Subcutaneous abdominal adipose tissue (tissue), 5 donors: ENCODE measurements around the gene PHKA2.

Experiments
- H3K27ac ChIP-seq: one replicate; pipeline ENCODE4 v1.7.0; 2013; ENCODE audit warnings: low read depth, mild to moderate bottlenecking, inconsistent platforms, low read length, moderate library complexity
- H3K27me3 ChIP-seq, 5 donors: one replicate each; pipeline ENCODE4 v1.7.0; 2013; ENCODE audit warnings: low read length in 5 of 5, inconsistent platforms in 1 of 5; ENCODE audit not compliant: control insufficient read depth in 5 of 5, insufficient read depth in 4 of 5
- H3K36me3 ChIP-seq, 5 donors: one replicate each; pipeline ENCODE4 v1.7.0; 2013; ENCODE audit warnings: low read length in 5 of 5; ENCODE audit not compliant: control insufficient read depth in 5 of 5, insufficient read depth in 5 of 5
- H3K4me1 ChIP-seq, 5 donors: one replicate each; pipeline ENCODE4 v1.7.0; 2013; ENCODE audit warnings: low read length in 5 of 5, mild to moderate bottlenecking in 3 of 5, moderate library complexity in 1 of 5; ENCODE audit not compliant: control insufficient read depth in 5 of 5, insufficient read depth in 5 of 5
- H3K4me3 ChIP-seq, 5 donors: one replicate each; pipeline ENCODE4 v1.7.0; 2013; ENCODE audit warnings: low read length in 5 of 5, low read depth in 1 of 5
- H3K9ac ChIP-seq, 5 donors: one replicate each; pipeline ENCODE4 v1.7.0; 2013; ENCODE audit warnings: low read length in 5 of 5, mild to moderate bottlenecking in 4 of 5, moderate library complexity in 3 of 5
- H3K9me3 ChIP-seq, 5 donors: one replicate each; pipeline ENCODE4 v1.7.0; 2013; ENCODE audit warnings: low read length in 5 of 5; ENCODE audit not compliant: control insufficient read depth in 5 of 5
- donor health status: healthy.
- donor health status: healthy.
- donor health status: healthy.
- donor health status: healthy.
- donor health status: healthy.

Gene PHKA2

DNA sequence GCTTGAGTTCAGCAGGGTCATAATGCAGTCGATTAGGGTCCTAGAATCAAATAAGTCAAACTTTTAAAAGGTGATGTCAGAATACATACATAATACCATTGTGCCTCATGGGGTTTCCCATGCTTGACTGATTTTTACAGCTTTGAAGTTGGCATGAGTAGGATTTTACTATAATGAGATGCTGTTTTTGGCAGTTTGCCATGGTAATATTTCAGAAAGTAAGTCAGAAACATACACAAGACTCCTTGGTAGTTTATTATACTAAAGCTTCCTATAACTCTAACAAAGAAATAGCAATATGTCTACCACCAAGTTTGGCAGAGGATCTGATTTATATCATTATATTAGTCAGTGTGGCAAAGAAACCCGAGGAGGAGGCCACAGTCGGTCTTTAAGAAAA lies 45.2 kb downstream of the PHKA2 start:
- Histone ChIP-seq H3K9me3 (no peaks in the 10 kb centered on the region), H3K27ac (no peak overlapping the region), H3K4me1 (no peaks in the 10 kb centered on the region), H3K27me3 (peaks cover 0 to 9% (median 3%) of the 10 kb centered on the region in 5 donors), H3K36me3 (peaks cover 2 to 59% (median 28%) of the 10 kb centered on the region in 5 donors), H3K4me3 (no peak overlapping the region), H3K9ac (no peak overlapping the region)

DNA sequence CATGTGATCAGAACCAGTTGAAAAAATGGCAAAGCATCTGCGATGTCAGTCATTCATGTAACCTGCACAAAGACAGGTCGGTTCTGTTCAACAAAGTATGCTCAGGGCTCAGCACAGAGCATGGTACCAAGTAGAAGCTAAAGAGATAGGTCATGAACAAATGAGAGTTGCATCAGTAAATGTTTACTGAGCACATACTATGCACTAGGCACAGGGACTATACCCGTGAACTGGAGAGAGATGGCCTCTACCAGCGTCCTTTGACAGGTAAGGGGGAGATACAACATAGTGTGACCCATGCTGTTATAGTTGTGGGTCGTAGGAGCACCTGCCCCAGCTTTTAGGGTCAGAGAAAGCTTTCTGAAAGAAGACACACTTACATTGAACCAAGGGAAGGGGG lies 46.7 kb downstream of the PHKA2 start:
- Histone ChIP-seq H3K9me3 (no peaks in the 10 kb centered on the region), H3K9ac (no peak overlapping the region)

DNA sequence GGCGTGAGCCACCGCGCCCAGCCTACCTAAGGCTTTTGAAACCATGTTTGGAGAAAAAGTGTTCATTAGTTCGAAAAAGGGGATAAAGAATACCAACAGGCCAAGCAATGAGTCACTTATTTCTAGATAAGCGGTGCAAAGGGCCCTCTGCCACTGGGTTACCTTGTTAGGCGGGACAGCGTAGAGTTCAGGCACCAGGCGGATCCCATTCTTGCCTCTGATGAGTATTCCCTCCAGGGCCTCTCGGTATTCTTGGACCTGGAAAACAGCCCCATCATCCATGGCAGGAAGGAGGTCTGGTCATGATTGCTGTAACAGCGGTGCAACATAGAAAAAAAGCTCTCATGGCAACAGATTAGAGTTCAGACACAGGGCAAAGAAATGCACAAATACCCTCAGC lies 48.0 kb downstream of the PHKA2 start:
- no peak overlapping the region for H3K9ac ChIP-seq
- peaks cover 2 to 60% (median 22%) of the 10 kb centered on the region in 5 donors for H3K36me3 ChIP-seq
- no peaks in the 10 kb centered on the region for H3K4me1 ChIP-seq
- H3K27me3 ChIP-seq: peaks cover 0 to 13% (median 4%) of the 10 kb centered on the region in 5 donors
- H3K4me3 ChIP-seq: no peak overlapping the region
- H3K9me3 ChIP-seq: no peaks in the 10 kb centered on the region
- H3K27ac ChIP-seq: no peak overlapping the region

More for the DNA sequence above, 46.7 kb downstream of the PHKA2 start:
- Histone ChIP-seq H3K4me1 (no peaks in the 10 kb centered on the region), H3K27me3 (peaks cover 0 to 13% (median 3%) of the 10 kb centered on the region in 5 donors), H3K4me3 (no peak overlapping the region), H3K36me3 (peaks cover 2 to 63% (median 24%) of the 10 kb centered on the region in 5 donors), H3K27ac (no peak overlapping the region)

DNA sequence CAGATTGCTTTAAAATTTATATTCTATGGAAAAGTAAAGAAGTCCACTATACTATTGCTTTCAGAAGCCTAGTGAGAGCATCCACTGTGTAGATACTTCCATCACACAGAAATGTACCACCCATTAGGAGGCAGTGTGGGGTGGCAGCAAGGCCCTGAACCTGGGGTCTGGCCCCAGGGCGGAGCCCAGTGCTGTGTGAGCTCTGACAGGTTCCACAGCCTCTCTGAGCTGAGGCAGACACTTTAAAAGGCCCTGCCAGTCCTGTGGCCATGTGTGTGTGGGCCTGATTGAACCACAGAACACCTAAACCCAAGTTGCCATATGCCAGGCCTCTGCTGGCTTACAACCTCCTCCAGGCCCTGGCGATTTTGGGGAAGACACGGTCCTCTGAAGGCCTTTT lies 49.2 kb downstream of the PHKA2 start:
- H3K4me1 ChIP-seq: no peaks in the 10 kb centered on the region
- H3K9ac ChIP-seq: no peak overlapping the region
- H3K36me3 ChIP-seq: peaks cover 2 to 52% (median 24%) of the 10 kb centered on the region in 5 donors
- H3K27me3 ChIP-seq: peaks cover 0 to 13% (median 0%) of the 10 kb centered on the region in 5 donors
- no peak overlapping the region for H3K27ac ChIP-seq
- H3K4me3 ChIP-seq: no peak overlapping the region
- no peaks in the 10 kb centered on the region for H3K9me3 ChIP-seq

DNA sequence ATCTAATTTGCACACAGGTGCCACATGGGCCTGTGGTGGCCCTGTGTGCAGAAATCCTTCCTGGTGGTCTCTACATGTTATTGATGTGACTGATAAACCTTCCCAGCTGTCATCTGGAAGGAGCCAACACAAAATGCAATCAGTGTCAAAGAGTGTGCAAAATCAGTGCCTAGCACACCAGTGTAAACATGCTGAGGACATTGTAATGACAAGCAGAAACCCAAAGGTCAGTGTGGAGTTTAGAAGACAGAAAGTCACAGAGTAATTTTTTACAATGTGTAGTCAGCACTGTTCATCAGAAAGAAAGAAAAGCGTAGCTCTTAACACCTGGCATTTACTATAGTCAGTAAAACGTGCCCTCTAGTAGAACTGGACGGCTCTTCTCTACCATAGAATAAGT lies 50.3 kb downstream of the PHKA2 start:
- H3K4me1 ChIP-seq: no peaks in the 10 kb centered on the region
- H3K4me3 ChIP-seq: no peak overlapping the region
- H3K27ac ChIP-seq: no peak overlapping the region
- H3K27me3 ChIP-seq: peaks cover 0 to 13% (median 0%) of the 10 kb centered on the region in 5 donors
- H3K9ac ChIP-seq: no peak overlapping the region
- H3K36me3 ChIP-seq: peaks cover 2 to 56% (median 25%) of the 10 kb centered on the region in 5 donors
- H3K9me3 ChIP-seq: no peaks in the 10 kb centered on the region

DNA sequence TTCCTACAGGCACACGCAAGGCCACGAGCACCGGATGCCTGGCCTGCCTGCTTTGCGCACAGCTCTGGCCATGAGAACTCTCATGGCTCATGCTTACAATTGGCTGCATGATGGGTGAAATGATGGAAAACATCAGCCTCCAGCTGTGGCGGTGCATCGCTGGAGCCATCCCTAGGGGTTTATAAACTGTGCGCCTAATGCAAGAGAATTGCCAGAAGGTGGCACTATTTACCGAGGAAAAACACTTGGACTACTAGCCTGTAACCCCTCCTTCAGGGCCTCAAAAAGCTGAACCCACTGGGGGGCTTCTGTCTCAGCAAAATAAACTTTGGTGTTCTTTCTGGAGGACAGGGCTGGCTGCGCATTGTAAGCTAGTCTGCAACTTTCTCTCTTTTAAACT lies 51.9 kb downstream of the PHKA2 start:
- H3K9me3 ChIP-seq: no peaks in the 10 kb centered on the region
- peaks cover 2 to 56% (median 33%) of the 10 kb centered on the region in 5 donors for H3K36me3 ChIP-seq
- no peak overlapping the region for H3K4me3 ChIP-seq
- H3K27ac ChIP-seq: no peak overlapping the region
- no peak overlapping the region for H3K9ac ChIP-seq
- H3K27me3 ChIP-seq: peaks cover 0 to 14% (median 3%) of the 10 kb centered on the region in 5 donors
- H3K4me1 ChIP-seq: no peaks in the 10 kb centered on the region

DNA sequence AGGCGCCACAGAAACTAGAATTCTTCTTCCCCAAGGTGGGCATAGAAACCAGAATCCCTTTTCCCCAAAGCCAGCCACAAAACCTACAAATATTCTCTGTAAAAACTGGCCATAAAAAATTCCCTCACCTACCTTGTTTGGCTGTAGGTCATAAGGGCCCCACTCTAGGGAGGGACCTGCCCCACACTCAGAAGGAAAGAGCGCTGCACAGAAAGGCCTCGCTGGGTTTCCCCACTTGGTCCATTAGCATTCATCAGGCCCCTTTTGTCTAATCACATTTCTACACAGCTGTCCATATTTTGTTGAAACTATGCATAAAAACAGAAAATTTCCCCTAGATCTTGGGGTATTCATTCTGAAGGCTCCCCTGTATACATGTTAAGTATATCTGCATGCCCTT lies 54.1 kb downstream of the PHKA2 start:
- no peak overlapping the region for H3K4me3 ChIP-seq
- no peaks in the 10 kb centered on the region for H3K9me3 ChIP-seq
- H3K27ac ChIP-seq: no peak overlapping the region
- peaks cover 9 to 58% (median 35%) of the 10 kb centered on the region in 5 donors for H3K36me3 ChIP-seq
- no peak overlapping the region for H3K9ac ChIP-seq
- H3K4me1 ChIP-seq: no peaks in the 10 kb centered on the region
- H3K27me3 ChIP-seq: peaks cover 0 to 9% (median 3%) of the 10 kb centered on the region in 5 donors

DNA sequence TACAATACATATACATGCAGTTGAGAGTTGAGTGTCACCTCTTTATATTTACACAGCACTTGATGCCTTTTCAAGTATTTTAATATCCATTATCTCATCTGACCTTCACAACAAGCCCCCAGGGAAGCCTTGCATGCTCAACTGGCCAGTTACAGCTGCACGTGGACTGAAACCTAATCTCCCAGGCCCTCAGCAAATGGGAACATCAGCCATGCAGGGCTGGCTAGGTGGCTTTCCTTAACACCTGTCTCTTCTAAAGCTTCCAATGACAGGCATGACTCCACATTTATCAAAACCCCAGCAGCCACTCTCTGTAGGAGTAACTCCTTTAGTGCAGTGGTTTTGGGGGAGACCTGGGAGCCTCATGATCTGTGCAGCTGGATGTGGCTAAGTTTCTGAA lies 56.4 kb downstream of the PHKA2 start:
- Histone ChIP-seq H3K36me3 (peaks cover 7 to 54% (median 44%) of the 10 kb centered on the region in 5 donors), H3K27ac (no peak overlapping the region)

DNA sequence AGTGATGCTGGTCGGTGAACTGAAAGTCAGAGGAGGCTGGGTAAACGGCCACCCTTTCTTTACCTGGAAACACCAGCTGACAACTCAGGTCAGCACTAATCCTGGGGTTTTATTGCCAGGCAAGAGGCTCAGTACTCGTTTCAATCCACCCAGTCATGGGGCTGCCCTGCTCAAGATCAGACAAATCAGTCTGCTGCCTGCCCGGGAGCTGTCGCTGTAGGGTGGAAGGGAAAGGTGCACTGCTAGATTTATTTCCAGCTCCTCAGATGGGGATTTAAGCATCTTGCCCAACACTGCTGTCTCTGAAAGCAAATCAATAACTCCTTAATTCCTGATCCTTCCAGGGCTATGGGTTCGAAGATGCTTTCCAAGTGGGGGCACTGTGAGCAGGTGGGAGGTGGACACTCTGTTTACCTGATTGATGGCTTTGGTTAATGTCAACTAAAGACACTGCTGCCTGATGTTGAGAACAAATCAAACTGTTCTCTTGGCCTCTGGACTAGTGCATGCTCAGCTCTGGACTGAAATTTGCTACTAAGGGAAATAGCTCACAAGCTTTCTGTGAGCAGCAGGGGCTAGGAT lies 59.3 kb downstream of the PHKA2 start:
- Histone ChIP-seq H3K36me3 (peaks cover 7 to 55% (median 38%) of the 10 kb centered on the region in 5 donors), H3K4me3 (no peak overlapping the region), H3K4me1 (no peaks in the 10 kb centered on the region), H3K27me3 (peaks cover 0 to 9% (median 3%) of the 10 kb centered on the region in 5 donors), H3K9me3 (no peaks in the 10 kb centered on the region), H3K27ac (no peak overlapping the region), H3K9ac (no peak overlapping the region)

More for the DNA sequence above, 56.4 kb downstream of the PHKA2 start:
- H3K4me1 ChIP-seq: no peaks in the 10 kb centered on the region
- peaks cover 0 to 9% (median 3%) of the 10 kb centered on the region in 5 donors for H3K27me3 ChIP-seq
- no peaks in the 10 kb centered on the region for H3K9me3 ChIP-seq
- no peak overlapping the region for H3K9ac ChIP-seq
- no peak overlapping the region for H3K4me3 ChIP-seq

DNA sequence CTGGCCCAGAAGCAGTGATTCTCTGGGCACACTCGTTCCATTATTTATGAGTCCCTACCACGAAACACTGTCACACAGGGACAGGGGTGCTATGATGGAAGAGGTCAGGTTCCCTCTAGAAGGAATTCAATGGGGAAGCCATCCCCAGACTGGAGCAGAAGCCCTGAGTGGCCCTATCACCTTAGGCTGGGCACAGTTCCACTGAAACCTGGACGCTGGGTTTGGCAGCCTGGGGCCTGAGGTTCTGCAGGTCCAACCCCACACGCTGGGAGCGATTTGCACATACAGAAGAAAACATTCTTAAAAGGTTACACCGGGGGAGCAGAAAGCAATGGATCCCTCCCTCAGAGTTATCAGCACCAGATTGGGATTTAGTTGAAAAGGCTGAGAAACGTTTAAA lies 63.3 kb downstream of the PHKA2 start:
- Histone ChIP-seq H3K27me3 (peaks cover 0 to 5% (median 0%) of the 10 kb centered on the region in 5 donors), H3K4me1 (no peaks in the 10 kb centered on the region), H3K36me3 (peaks cover 13 to 51% (median 35%) of the 10 kb centered on the region in 5 donors)

More for the DNA sequence above, 63.3 kb downstream of the PHKA2 start:
- H3K27ac ChIP-seq: no peak overlapping the region
- no peak overlapping the region for H3K9ac ChIP-seq
- peaks cover 0 to 8% (median 6%) of the 10 kb centered on the region in 5 donors for H3K9me3 ChIP-seq
- H3K4me3 ChIP-seq: no peak overlapping the region
